Neural progenitor cell (in vitro differentiated cells): ENCODE measurements around the gene TMEM30B. TPM values are rescaled to one million over a fixed set of nuclear protein-coding genes. Genes with fewer than 3 reads are reported as not detected.

Experiments used
- DNase-seq: peaks from one replicate; pipeline ENCODE4 v3.0.0-alpha.2; 2016; ENCODE audit warnings: low spot score
- H2AFZ ChIP-seq: fragments of 200-600 bp; sonication (generic); replicated peaks from 2 replicates; pipeline ENCODE4 v1.6.1; 2016; ENCODE audit warnings: antibody characterized with exemption
- H3F3A ChIP-seq: fragments of 200-600 bp; sonication (generic); 2 replicates; pipeline ENCODE4 v1.6.1; 2016; ENCODE audit warnings: antibody characterized with exemption, low read depth
- H3K27ac ChIP-seq: fragments of 200-600 bp; sonication (generic); 2 replicates; pipeline ENCODE4 v1.5.1; 2016; ENCODE audit warnings: mild to moderate bottlenecking
- H3K27me3 ChIP-seq: fragments of 200-600 bp; sonication (generic); 2 replicates; pipeline ENCODE4 v1.6.1; 2016; ENCODE audit warnings: mild to moderate bottlenecking, moderate library complexity
- H3K36me3 ChIP-seq: fragments of 200-600 bp; sonication (generic); 2 replicates; pipeline ENCODE4 v1.5.1; 2016
- H3K4me1 ChIP-seq: fragments of 200-600 bp; sonication (generic); 2 replicates; pipeline ENCODE4 v1.6.1; 2016; ENCODE audit warnings: mixed run types
- H3K4me2 ChIP-seq: fragments of 200-600 bp; sonication (generic); 2 replicates; pipeline ENCODE4 v1.6.1; 2016
- H3K4me3 ChIP-seq: fragments of 200-600 bp; sonication (generic); 2 replicates; pipeline ENCODE4 v1.5.1; 2016
- H3K79me2 ChIP-seq: fragments of 200-600 bp; sonication (generic); 2 replicates; pipeline ENCODE4 v1.6.1; 2016; ENCODE audit warnings: low read depth
- H3K9ac ChIP-seq: fragments of 200-600 bp; sonication (generic); 2 replicates; pipeline ENCODE4 v1.6.1; 2016
- H3K9me3 ChIP-seq: fragments of 200-600 bp; sonication (generic); 2 replicates; pipeline ENCODE4 v1.5.1; 2016; ENCODE audit warnings: low read depth
- H4K20me1 ChIP-seq: fragments of 200-600 bp; sonication (generic); 2 replicates; pipeline ENCODE4 v1.6.1; 2016; ENCODE audit warnings: low read depth
- H3K27ac Mint-ChIP-seq: 3 replicates; pipeline ENCODE4 v1.8.0; 2021; ENCODE audit warnings: mixed read lengths
- H3K27me3 Mint-ChIP-seq: 2 replicates; pipeline ENCODE4 v1.8.0; 2022; ENCODE audit warnings: low read depth, mild to moderate bottlenecking, inconsistent platforms, moderate library complexity, mixed read lengths; ENCODE audit not compliant: insufficient read depth
- H3K36me3 Mint-ChIP-seq: 3 replicates; pipeline ENCODE4 v1.8.0; 2021; ENCODE audit warnings: mixed read lengths
- H3K4me1 Mint-ChIP-seq: 3 replicates; pipeline ENCODE4 v1.8.0; 2021; ENCODE audit warnings: mixed read lengths
- H3K4me3 Mint-ChIP-seq: 3 replicates; pipeline ENCODE4 v1.8.0; 2021; ENCODE audit warnings: mild to moderate bottlenecking, moderate library complexity, mixed read lengths
- H3K9me3 Mint-ChIP-seq: 3 replicates; pipeline ENCODE4 v1.8.0; 2020; ENCODE audit warnings: mixed read lengths
- EZH2 ChIP-seq: fragments of 200-600 bp; sonication (generic); IDR thresholded peaks from 2 replicates; pipeline ENCODE4 v1.6.1; 2017; ENCODE audit warnings: antibody characterized with exemption, mild to moderate bottlenecking, moderate library complexity
- EZH2phosphoT487 ChIP-seq: fragments of 200-600 bp; sonication (generic); IDR thresholded peaks from 2 replicates; pipeline ENCODE4 v1.6.1; 2017; ENCODE audit warnings: antibody characterized with exemption
- total RNA-seq: library from RNA; depleted of rRNA; stranded (reverse); fragments of >200 nt; gene quantifications from 2 replicates; pipeline ENCODE4 v1.2.3, GENCODE V29; 2015; ENCODE audit warnings: low replicate concordance
- TF ChIP-seq, protein P1 (sequence below): fragments of 200-600 bp; sonication (generic); IDR thresholded peaks from 2 replicates; pipeline ENCODE4 v1.5.1; 2017; ENCODE audit warnings: antibody characterized with exemption, mild to moderate bottlenecking

Gene TMEM30B
- total RNA-seq, 1 donor from 2014 or later = 0.07 TPM

DNA sequence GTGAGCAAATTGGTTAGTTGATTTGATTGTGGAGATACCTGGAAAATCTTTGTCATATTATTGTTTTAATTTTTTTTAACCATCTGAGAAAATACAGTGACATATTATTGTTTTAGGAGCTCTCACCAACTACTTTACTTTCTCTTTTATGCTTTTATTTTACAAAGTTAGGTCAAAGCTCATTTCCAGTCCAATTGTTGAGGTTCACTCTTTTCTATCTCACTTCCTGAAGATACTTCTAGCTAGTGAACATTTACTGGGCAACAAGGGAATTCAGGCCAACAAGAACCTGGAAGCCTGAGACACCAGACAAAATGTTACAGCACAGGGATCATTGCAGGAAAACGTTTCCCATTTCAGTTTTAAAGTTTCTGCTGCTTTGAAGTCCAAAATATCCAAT, 3.9 kb downstream of the TMEM30B start:
- H4K20me1 ChIP-seq = no peaks in the 10 kb centered on the region
- no peaks in the 10 kb centered on the region for H3K79me2 ChIP-seq
- H3K27ac ChIP-seq = no peak overlapping the region
- no peak overlapping the region for H3K9ac ChIP-seq
- TF ChIP-seq EZH2phosphoT487 (no peak), EZH2 (no peak)
- TF ChIP-seq, protein P1, sequence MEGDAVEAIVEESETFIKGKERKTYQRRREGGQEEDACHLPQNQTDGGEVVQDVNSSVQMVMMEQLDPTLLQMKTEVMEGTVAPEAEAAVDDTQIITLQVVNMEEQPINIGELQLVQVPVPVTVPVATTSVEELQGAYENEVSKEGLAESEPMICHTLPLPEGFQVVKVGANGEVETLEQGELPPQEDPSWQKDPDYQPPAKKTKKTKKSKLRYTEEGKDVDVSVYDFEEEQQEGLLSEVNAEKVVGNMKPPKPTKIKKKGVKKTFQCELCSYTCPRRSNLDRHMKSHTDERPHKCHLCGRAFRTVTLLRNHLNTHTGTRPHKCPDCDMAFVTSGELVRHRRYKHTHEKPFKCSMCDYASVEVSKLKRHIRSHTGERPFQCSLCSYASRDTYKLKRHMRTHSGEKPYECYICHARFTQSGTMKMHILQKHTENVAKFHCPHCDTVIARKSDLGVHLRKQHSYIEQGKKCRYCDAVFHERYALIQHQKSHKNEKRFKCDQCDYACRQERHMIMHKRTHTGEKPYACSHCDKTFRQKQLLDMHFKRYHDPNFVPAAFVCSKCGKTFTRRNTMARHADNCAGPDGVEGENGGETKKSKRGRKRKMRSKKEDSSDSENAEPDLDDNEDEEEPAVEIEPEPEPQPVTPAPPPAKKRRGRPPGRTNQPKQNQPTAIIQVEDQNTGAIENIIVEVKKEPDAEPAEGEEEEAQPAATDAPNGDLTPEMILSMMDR = no peak
- no peak overlapping the region for H2AFZ ChIP-seq
- Mint-ChIP-seq H3K4me1 (peaks cover 2% of the 10 kb centered on the region), H3K27me3 (peaks cover 30% of the 10 kb centered on the region), H3K4me3 (no peak overlapping the region), H3K27ac (no peak overlapping the region), H3K9me3 (peaks cover 7% of the 10 kb centered on the region), H3K36me3 (no peaks in the 10 kb centered on the region)
- H3K4me1 ChIP-seq = no peaks in the 10 kb centered on the region
- H3K27me3 ChIP-seq = peaks cover 51% of the 10 kb centered on the region
- no peak overlapping the region for H3K4me2 ChIP-seq
- no peaks in the 10 kb centered on the region for H3K9me3 ChIP-seq
- H3K36me3 ChIP-seq = no peaks in the 10 kb centered on the region
- H3F3A ChIP-seq = no peaks in the 10 kb centered on the region
- no peak overlapping the region for H3K4me3 ChIP-seq
- no peak for DNase-seq

DNA sequence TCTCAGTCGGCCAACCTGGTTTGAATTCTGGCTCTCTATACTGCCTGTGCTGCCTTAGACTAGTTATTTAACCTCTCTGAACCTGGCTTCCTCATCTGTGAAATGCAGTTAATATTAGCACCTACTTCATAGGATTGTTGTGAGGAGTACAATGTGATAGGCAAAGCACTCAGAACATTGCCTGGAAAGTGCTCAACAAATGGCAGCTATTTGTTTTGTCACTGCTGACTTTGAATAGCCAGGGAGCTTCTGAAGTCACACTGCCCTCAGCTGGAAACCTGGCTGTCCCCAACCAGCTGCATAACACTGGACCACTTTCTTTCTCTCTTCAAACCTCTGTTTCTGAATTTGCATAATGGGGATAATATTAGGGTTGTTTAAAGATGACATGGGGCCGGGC, 9.6 kb downstream of the TMEM30B start:
- H3K79me2 ChIP-seq = no peaks in the 10 kb centered on the region
- peaks cover 5% of the 10 kb centered on the region for H3K27me3 Mint-ChIP-seq
- H3K36me3 Mint-ChIP-seq = no peaks in the 10 kb centered on the region
- no peak overlapping the region for H3K4me3 ChIP-seq
- H3K27me3 ChIP-seq = peaks cover 18% of the 10 kb centered on the region
- no peaks in the 10 kb centered on the region for H4K20me1 ChIP-seq
- no peak overlapping the region for H3K4me3 Mint-ChIP-seq
- H3K27ac Mint-ChIP-seq = no peak overlapping the region
- H3K4me1 ChIP-seq = no peaks in the 10 kb centered on the region
- no peak for DNase-seq
- no peak overlapping the region for H2AFZ ChIP-seq
- no peaks in the 10 kb centered on the region for H3K9me3 ChIP-seq
- no peak overlapping the region for H3K27ac ChIP-seq
- TF ChIP-seq EZH2 (no peak), EZH2phosphoT487 (no peak)
- TF ChIP-seq, protein P1 = no peak
- H3K4me2 ChIP-seq = no peak overlapping the region
- H3K9ac ChIP-seq = no peak overlapping the region
- no peaks in the 10 kb centered on the region for H3K4me1 Mint-ChIP-seq
- no peaks in the 10 kb centered on the region for H3K36me3 ChIP-seq
- H3F3A ChIP-seq = no peaks in the 10 kb centered on the region
- no peaks in the 10 kb centered on the region for H3K9me3 Mint-ChIP-seq

DNA sequence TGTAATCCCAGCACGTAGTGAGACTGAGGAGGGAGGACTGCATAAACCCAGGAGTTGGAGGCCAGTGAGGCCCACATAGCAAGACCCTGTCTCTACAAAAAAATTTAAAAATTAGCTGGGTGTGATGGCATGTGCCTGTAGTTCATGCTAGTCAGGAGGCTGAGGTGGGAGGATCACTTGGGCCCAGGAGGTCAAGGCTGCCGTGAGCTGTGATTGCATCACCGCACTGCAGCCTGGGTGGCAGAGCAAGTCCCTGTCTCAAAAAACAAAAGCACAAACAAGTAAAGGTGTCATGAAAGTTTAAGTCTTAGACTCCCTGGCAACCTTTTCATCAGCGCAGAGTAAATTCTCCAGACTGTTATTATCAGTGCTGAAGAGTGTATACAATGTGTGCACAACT, 10.4 kb downstream of the TMEM30B start:
- Mint-ChIP-seq H3K9me3 (no peaks in the 10 kb centered on the region), H3K27ac (no peak overlapping the region), H3K4me3 (no peak overlapping the region), H3K27me3 (peaks cover 5% of the 10 kb centered on the region), H3K4me1 (no peaks in the 10 kb centered on the region), H3K36me3 (no peaks in the 10 kb centered on the region)
- no peak overlapping the region for H3K27ac ChIP-seq
- TF ChIP-seq EZH2phosphoT487 = no peak
- no peak for TF ChIP-seq EZH2
- TF ChIP-seq, protein P1 = no peak
- peaks cover 18% of the 10 kb centered on the region for H3K27me3 ChIP-seq
- no peak overlapping the region for H2AFZ ChIP-seq
- no peak for DNase-seq
- H3K4me3 ChIP-seq = no peak overlapping the region
- no peak overlapping the region for H3K9ac ChIP-seq
- H3K79me2 ChIP-seq = no peaks in the 10 kb centered on the region
- no peaks in the 10 kb centered on the region for H4K20me1 ChIP-seq
- no peaks in the 10 kb centered on the region for H3K36me3 ChIP-seq
- no peaks in the 10 kb centered on the region for H3K9me3 ChIP-seq
- no peak overlapping the region for H3K4me2 ChIP-seq
- no peaks in the 10 kb centered on the region for H3K4me1 ChIP-seq
- no peaks in the 10 kb centered on the region for H3F3A ChIP-seq
